ENCODE results near the gene CRY2.

GRCh38 chr11:45799562-45799961 is 47.7 kb upstream of the CRY2 start:
- no peak for TF ChIP-seq CTCF (conservative IDR thresholded peaks at IDR 0.05; ENCODE audit: low read depth in 2 of 2)
- TF ChIP-seq NANOG (IDR thresholded peaks at IDR 0.05; ENCODE audit: borderline replicate concordance), result no peak
- no peak for TF ChIP-seq EZH2 (IDR thresholded peaks at IDR 0.05; ENCODE audit: low read depth, unreplicated experiment)
- TF ChIP-seq POLR2AphosphoS5 (IDR thresholded peaks at IDR 0.05; ENCODE audit: low read depth), result no peak
- TF ChIP-seq REST (IDR thresholded peaks at IDR 0.05; ENCODE audit: unreplicated experiment), result no peak
- TF ChIP-seq JUNB (IDR thresholded peaks at IDR 0.05; ENCODE audit: unreplicated experiment), result no peak
- no peak for TF ChIP-seq STAT1 (IDR thresholded peaks at IDR 0.05; ENCODE audit: unreplicated experiment)
- TF ChIP-seq EZH2phosphoT487 (IDR thresholded peaks at IDR 0.05; ENCODE audit: unreplicated experiment), result no peak
- TF ChIP-seq CREB1 (CRISPR knock-in tag; IDR thresholded peaks at IDR 0.05; ENCODE audit: low read depth), result no peak
- TF ChIP-seq ZNF114 (CRISPR knock-in tag; IDR thresholded peaks at IDR 0.05), result no peak
- no peak for TF ChIP-seq ETS1 (IDR thresholded peaks at IDR 0.05)

All from GM23338 (cell line).